GM18861 (cell line): ENCODE results near the gene CKAP2.
"Not testable (repeated sequence)": the region's sequence is repeated elsewhere in the genome, so short reads cannot be mapped to it uniquely, and the experiment has no call there.

Experiments used
- ATAC-seq: cut with Tn5 transposase; IDR thresholded peaks from one replicate; pipeline ENCODE4 v1.9.1; 2021; ENCODE audit not compliant: unreplicated experiment

The CKAP2 gene, protein sequence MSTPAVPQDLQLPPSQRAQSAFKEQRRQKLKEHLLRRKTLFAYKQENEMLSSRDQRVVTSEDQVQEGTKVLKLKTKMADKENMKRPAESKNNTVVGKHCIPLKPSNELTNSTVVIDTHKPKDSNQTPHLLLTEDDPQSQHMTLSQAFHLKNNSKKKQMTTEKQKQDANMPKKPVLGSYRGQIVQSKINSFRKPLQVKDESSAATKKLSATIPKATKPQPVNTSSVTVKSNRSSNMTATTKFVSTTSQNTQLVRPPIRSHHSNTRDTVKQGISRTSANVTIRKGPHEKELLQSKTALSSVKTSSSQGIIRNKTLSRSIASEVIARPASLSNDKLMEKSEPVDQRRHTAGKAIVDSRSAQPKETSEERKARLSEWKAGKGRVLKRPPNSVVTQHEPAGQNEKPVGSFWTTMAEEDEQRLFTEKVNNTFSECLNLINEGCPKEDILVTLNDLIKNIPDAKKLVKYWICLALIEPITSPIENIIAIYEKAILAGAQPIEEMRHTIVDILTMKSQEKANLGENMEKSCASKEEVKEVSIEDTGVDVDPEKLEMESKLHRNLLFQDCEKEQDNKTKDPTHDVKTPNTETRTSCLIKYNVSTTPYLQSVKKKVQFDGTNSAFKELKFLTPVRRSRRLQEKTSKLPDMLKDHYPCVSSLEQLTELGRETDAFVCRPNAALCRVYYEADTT

GRCh38 chr13:52454820-52455676 lies at the start of gene CKAP2:
TSS of gene CKAP2 (plus strand) at chr13:52455478. CDS start at chr13:52455557, 79 bp downstream.
- ATAC-seq: peak; percentile 62

DNA sequence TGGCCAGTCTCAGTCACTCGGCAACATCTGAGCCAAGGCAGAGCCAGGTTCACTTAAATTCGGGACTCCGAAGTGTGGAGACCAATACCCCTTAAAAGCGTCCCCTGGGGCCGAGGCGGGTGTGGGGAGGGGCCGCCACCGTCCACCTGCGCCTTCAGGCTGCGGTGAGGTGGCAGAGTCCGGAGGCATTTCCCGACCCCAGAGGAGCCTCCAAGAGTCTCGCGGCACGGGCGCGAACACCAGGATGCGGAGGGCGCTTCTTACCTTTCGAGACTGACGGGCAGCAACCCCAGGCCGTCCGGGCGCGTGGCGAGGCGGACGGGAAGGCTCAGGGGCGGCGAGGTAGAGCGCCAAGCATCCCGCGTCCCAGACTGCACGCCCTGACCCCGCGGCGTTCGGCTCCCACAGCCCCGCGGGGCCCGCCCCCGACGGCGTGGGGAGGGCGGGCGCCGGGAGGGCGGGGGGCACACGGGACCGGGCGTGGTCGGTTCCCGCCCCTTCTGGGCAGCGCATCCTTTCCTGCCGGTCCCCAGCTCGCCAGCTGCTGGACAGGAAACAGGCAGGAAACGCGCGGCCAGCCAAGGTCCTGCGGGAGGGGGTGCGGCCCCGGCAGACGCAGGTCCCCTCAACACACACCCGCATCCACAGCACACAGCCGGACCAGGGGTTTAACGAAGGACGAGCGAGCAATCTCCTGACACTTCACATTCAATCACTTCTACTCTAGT lies 49.3 kb upstream of the CKAP2 start, which contains the start of gene THSD1:
Gene THSD1 (minus strand): TSS at position 406 of the 728 bp plus-strand sequence. CDS start 3,572 bp downstream, outside the sequence.
- ATAC-seq: no peak

DNA sequence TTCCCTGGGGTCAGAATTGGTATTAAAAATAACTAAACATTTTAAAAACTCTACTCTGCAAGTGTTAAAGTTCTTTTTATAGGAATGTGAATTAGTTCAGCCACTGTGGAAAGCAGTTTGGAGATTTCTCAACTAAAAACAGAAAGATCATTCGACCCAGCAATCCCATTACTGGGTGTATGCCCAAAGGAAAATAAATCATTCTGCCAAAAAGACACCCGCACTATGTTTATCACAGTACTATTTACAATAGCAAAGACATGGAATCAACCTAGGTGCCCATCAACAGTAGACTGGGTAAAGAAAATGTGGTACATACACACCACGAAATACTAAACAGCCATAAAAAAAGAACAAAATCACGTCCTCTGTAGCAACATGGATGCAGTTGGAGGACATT lies 48.6 kb upstream of the CKAP2 start:
- no peak for ATAC-seq

- ATAC-seq: not testable (repeated sequence)
These were observed 47.8 kb upstream of the CKAP2 start for GRCh38 chr13:52407436-52407835.

GRCh38 chr13:52408071-52408658 lies 47.1 kb upstream of the CKAP2 start:
- ATAC-seq: not testable (repeated sequence)

DNA sequence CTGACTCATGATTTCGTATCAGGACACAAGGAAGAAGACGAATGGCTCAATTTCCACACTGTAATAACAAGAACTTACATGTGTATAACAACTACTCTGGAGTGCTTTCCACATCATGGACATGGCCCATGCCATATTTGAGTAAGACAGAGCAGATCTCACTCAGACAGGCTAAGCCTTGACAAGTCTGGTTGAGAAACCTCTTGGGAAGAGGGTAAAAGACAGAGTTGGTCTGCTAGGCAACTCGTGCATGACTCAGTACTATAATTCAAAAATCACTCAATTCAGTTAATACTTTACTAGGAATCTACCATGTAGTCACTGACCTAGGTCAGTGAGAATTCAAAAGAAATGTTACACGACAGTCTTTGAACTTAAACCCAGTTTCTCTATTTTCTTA lies 43.6 kb upstream of the CKAP2 start:
- ATAC-seq: peak; percentile 99

- ATAC-seq: no peak
These were observed 43.1 kb upstream of the CKAP2 start for GRCh38 chr13:52412128-52412527.

GRCh38 chr13:52414051-52414450 lies 41.2 kb upstream of the CKAP2 start:
- ATAC-seq: no peak

GRCh38 chr13:52414963-52415362 lies 40.3 kb upstream of the CKAP2 start:
- no peak for ATAC-seq

GRCh38 chr13:52419080-52419479 lies 36.2 kb upstream of the CKAP2 start:
- no peak for ATAC-seq

GRCh38 chr13:52421216-52421615 lies 34.1 kb upstream of the CKAP2 start:
- no peak for ATAC-seq

DNA sequence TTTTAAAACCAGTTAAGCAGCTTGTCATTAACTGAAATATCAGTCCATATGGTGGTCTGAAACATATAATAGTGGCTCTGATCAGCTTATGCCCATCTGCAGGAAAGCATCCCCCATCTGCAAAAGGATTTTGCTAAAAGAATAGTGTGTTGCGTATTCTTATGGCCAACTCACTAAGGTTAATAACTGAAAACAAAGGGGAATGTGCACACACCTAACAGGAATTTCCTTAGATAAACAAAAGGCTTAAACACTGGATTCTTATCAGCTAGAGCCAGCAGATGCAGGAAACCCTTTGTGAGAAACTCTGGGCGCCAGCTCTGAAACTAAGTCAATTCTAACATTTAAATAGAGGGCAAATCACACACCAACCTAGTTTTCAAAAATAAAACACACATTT lies 27.0 kb upstream of the CKAP2 start:
- ATAC-seq: no peak

GRCh38 chr13:52432456-52432855 lies 22.8 kb upstream of the CKAP2 start:
- ATAC-seq: no peak

DNA sequence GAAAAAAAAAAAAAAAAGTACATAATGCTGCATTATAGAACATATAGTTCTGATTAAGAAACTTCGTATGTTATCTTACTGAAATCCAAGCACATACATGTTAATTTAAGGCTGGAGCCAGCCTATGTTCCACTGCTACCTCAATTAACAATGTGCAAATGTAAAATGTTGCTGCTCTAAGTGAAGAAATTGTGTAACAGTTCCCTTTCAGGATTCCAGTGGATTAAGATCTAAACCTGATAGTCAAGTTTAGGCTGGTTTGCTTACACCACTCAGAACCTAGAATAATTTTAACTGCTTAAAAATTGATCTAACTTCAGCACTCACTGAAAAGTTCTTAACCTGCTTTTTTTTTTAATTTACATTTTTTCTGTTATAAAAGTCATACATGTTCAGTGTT lies 9.0 kb upstream of the CKAP2 start:
- ATAC-seq: no peak

GRCh38 chr13:52447354-52447753 lies 7.9 kb upstream of the CKAP2 start:
- ATAC-seq: no peak

- no peak for ATAC-seq
These were observed 7.3 kb upstream of the CKAP2 start for GRCh38 chr13:52447815-52448552.

DNA sequence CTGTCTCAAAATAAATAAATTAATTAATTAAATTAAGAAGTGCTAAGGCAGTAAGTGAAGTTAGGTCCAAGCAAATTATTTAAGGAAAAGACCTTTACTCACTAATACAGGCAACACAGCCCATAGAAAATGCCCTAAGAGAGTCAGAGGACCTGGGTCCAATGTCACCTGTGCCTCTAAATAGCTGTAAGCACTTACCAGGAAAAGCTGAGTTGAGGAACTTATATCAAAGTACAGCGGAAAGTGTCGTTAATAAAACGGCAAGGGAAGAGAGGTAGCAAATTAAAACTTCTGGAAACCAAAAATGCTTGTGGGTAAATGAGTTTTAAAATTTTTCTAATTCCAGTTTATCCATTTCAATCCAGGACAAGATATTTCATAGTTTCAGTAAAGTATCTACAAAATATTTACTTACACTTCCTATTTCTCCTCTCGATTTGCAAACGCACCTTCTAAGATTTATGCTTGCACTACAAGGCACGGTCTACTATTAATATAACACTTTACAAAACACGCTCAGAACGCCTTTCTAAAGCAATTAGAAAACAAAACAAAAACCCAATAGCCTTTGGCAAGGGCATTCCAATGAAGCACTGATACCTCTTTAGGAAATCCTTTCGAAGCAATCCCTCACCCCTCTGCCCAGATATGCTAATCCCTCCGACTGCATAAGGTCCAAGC lies 5.8 kb upstream of the CKAP2 start:
- ATAC-seq: no peak

GRCh38 chr13:52450012-52450792 lies 5.1 kb upstream of the CKAP2 start, which contains the start of gene VPS36:
TSS of gene VPS36 (minus strand) at chr13:52450634. CDS start at chr13:52450594, 40 bp downstream.
- peak; percentile 68 for ATAC-seq
